ENCODE measurements around the gene EZR. TPM values are rescaled to one million over a fixed set of nuclear protein-coding genes. Genes with fewer than 3 reads are reported as not detected.

EZR gene
- polyA plus RNA-seq, 3 donors = 68.1 to 95.8 (median 86.3) TPM

DNA sequence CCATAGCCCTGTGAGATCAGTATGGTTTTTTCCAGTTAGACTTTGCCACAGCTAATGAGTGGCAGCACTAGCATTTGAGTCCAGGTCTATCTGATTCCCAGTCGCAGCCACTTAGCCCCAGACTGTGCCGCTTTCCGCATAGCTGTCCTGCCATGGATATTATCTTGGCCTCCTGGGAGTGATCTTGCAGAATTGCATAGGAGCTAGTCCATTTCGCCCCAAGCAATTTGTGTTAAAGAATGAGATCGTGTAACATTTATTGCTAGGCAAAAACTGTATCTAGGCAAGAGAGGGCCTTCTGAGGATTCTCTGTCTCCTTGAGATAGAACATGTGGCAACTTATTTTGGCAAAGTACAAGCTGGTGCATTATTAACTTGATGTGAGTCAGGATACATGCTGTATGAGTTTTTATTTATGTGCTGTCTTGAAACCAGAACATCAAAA lies 74.2 kb downstream of the EZR start:
- Histone ChIP-seq H4K20me1 (ENCODE audit: insufficient read depth, low read length) (peaks cover 6% of the 10 kb centered on the region), H3K27me3 (ENCODE audit: control insufficient read depth in 2 of 2, insufficient read depth in 2 of 2, low read length in 2 of 2) (no peaks in the 10 kb centered on the region), H3K9ac (ENCODE audit: insufficient read depth, low read length, poor library complexity, severe bottlenecking) (no peak overlapping the region), H3K9me3 (replicated peaks in 1 of 2; ENCODE audit: control insufficient read depth in 1 of 2, insufficient read depth in 1 of 2, low read length in 2 of 2) (peaks cover under 1 to 2% of the 10 kb centered on the region in 2 donors), H2AFZ (ENCODE audit: insufficient read depth, low read depth, low read length, poor library complexity, severe bottlenecking) (no peak overlapping the region), H3K4me1 (ENCODE audit: control insufficient read depth in 1 of 2, insufficient read depth in 2 of 2, low read length in 2 of 2) (no peaks in the 10 kb centered on the region), H3K36me3 (replicated peaks in 1 of 2; ENCODE audit: control insufficient read depth in 1 of 2, insufficient read depth in 2 of 2, low read length in 2 of 2) (peaks cover 16 to 26% of the 10 kb centered on the region in 2 donors), H3K27ac (ENCODE audit: low read depth in 1 of 2, low read length in 2 of 2) (no peak overlapping the region), H3K79me2 (ENCODE audit: insufficient read depth, low read length) (no peaks in the 10 kb centered on the region), H3K4me2 (replicated peaks; ENCODE audit: extremely low read depth, low read length, poor library complexity, severe bottlenecking) (no peak overlapping the region), H3K4me3 (replicated peaks in 1 of 3; ENCODE audit: low read depth in 2 of 3, low read length in 3 of 3) (no peak overlapping the region)
- Mint-ChIP-seq H3K27me3 (ENCODE audit: low read depth in 3 of 3) (peaks cover 1 to 4% (median 3%) of the 10 kb centered on the region in 3 donors), H3K9me3 (peaks cover 0 to 8% (median under 1%) of the 10 kb centered on the region in 7 donors), H3K36me3 (peaks cover 46 to 72% of the 10 kb centered on the region in 2 donors), H3K27ac (peak overlapping the region in 1 of 7 donors; percentile 1), H3K4me1 (no peaks in the 10 kb centered on the region), H3K4me3 (no peak overlapping the region)
- WGBS (ENCODE audit: insufficient coverage) = 96% methylated on average over 5 of the region's 5 CpGs
- intact Hi-C loops (cut with micrococcal nuclease) = loop anchor here in 1 of 2 donors (5.0 kb wide), 1 partner anchor 38 kb away; no protein-coding TSS in a partner anchor
- TF ChIP-seq, protein P1, sequence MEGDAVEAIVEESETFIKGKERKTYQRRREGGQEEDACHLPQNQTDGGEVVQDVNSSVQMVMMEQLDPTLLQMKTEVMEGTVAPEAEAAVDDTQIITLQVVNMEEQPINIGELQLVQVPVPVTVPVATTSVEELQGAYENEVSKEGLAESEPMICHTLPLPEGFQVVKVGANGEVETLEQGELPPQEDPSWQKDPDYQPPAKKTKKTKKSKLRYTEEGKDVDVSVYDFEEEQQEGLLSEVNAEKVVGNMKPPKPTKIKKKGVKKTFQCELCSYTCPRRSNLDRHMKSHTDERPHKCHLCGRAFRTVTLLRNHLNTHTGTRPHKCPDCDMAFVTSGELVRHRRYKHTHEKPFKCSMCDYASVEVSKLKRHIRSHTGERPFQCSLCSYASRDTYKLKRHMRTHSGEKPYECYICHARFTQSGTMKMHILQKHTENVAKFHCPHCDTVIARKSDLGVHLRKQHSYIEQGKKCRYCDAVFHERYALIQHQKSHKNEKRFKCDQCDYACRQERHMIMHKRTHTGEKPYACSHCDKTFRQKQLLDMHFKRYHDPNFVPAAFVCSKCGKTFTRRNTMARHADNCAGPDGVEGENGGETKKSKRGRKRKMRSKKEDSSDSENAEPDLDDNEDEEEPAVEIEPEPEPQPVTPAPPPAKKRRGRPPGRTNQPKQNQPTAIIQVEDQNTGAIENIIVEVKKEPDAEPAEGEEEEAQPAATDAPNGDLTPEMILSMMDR (IDR thresholded peaks at IDR 0.05) = no peak
- DNase-seq = no peak

DNA sequence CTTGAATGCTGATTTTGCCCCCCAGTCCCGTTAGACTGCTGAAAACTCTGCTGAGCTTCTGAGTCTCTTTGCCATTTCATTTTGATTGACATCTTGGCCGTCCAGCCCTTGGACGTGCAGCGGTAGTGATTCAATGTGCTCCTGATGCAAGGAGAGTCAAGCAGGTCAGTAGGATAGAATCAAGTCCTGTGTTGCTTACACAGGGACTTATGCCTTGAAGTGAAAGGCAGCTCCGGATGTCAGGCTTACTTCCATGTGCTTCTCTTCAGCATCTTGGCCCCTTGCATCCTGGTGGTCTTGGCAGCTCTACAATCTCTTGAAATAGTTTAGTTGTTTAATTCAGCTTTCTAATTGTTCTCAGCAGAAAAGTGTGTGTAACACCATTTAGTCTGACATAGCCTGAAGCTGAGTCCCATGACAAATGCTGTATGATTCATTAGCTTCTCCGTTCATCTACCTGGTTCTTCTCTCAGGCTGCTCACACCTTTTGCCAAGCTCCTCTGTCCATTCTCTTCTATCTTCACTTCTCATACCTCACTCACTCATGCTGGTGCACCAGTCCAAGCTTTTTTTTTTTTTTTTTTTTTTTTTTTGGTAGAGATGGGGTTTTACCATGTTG lies 76.0 kb downstream of the EZR start:
- Mint-ChIP-seq H3K27me3 (ENCODE audit: low read depth in 3 of 3) (peaks cover 0 to 1% (median 1%) of the 10 kb centered on the region in 3 donors), H3K9me3 (peaks cover 6 to 18% (median 9%) of the 10 kb centered on the region in 7 donors), H3K36me3 (peaks cover 51 to 75% of the 10 kb centered on the region in 2 donors), H3K4me3 (no peak overlapping the region), H3K4me1 (peaks cover 4% of the 10 kb centered on the region), H3K27ac (no peak overlapping the region)
- peaks cover 2 to 5% of the 10 kb centered on the region in 2 donors for H3K4me1 ChIP-seq (ENCODE audit: control insufficient read depth in 1 of 2, insufficient read depth in 2 of 2, low read length in 2 of 2)
- H3K9me3 ChIP-seq (replicated peaks in 1 of 2; ENCODE audit: control insufficient read depth in 1 of 2, insufficient read depth in 1 of 2, low read length in 2 of 2) = peaks cover 6 to 8% of the 10 kb centered on the region in 2 donors
- TF ChIP-seq, protein P1 (IDR thresholded peaks at IDR 0.05) = no peak
- H3K27ac ChIP-seq (ENCODE audit: low read depth in 1 of 2, low read length in 2 of 2) = no peak overlapping the region
- intact Hi-C loops (cut with micrococcal nuclease) = no loop called here
- no peak for DNase-seq
- no peak overlapping the region for H3K9ac ChIP-seq (ENCODE audit: insufficient read depth, low read length, poor library complexity, severe bottlenecking)
- no peaks in the 10 kb centered on the region for H3K79me2 ChIP-seq (ENCODE audit: insufficient read depth, low read length)
- no peak overlapping the region for H3K4me2 ChIP-seq (replicated peaks; ENCODE audit: extremely low read depth, low read length, poor library complexity, severe bottlenecking)
- no peaks in the 10 kb centered on the region for H3K27me3 ChIP-seq (ENCODE audit: control insufficient read depth in 2 of 2, insufficient read depth in 2 of 2, low read length in 2 of 2)
- H4K20me1 ChIP-seq (ENCODE audit: insufficient read depth, low read length) = peaks cover 14% of the 10 kb centered on the region
- no peak overlapping the region for H3K4me3 ChIP-seq (replicated peaks in 1 of 3; ENCODE audit: low read depth in 2 of 3, low read length in 3 of 3)
- WGBS (ENCODE audit: insufficient coverage) = 99% methylated on average over 5 of the region's 6 CpGs
- peaks cover 16 to 32% of the 10 kb centered on the region in 2 donors for H3K36me3 ChIP-seq (replicated peaks in 1 of 2; ENCODE audit: control insufficient read depth in 1 of 2, insufficient read depth in 2 of 2, low read length in 2 of 2)
- no peak overlapping the region for H2AFZ ChIP-seq (ENCODE audit: insufficient read depth, low read depth, low read length, poor library complexity, severe bottlenecking)
